ENCODE measurements around the gene PLPP6. TPM values are rescaled to one million over a fixed set of nuclear protein-coding genes. Genes with fewer than 3 reads are reported as not detected.
A peak's percentile ranks its signal among the peaks of the same experiment; 100 is the strongest.

Gene PLPP6
- total and polyA plus RNA-seq, 2 donors: 6.4 to 12.4 TPM

- no peaks in the 10 kb centered on the region for H3K9me3 ChIP-seq (ENCODE audit: control insufficient read depth in 2 of 2, insufficient read depth in 1 of 2, low read length in 1 of 2)
- peaks cover 26 to 31% of the 10 kb centered on the region in 2 donors for H3K4me1 ChIP-seq (ENCODE audit: control insufficient read depth in 2 of 2, insufficient read depth in 2 of 2, low read length in 2 of 2)
- peaks cover 0 to 25% of the 10 kb centered on the region in 2 donors for H3K27me3 ChIP-seq (ENCODE audit: control insufficient read depth in 2 of 2, insufficient read depth in 1 of 2, low read length in 1 of 2)
- WGBS: 1% methylated on average over 36 of the region's 36 CpGs
- peak within 1 kb of the TSS; percentile 19 to 34 for H3K4me3 ChIP-seq (ENCODE audit: low read length in 2 of 2)
- H3K36me3 ChIP-seq (ENCODE audit: control insufficient read depth in 2 of 2, insufficient read depth in 2 of 2, low read length in 1 of 2): no peaks in the 10 kb centered on the region
- no peak within 1 kb of the TSS for H3K27ac ChIP-seq (ENCODE audit: low read depth in 1 of 2, low read length in 1 of 2)
- DNase-seq (ENCODE audit: low read depth in 6 of 9, low spot score in 9 of 9): peak in 4 of 9 donors; percentile 36 to 59 (median 44)
These were observed 4.1 kb downstream of the PLPP6 start, which contains the start of gene SPATA6L for GRCh38 chr9:4666042-4666699. SPATA6L (minus strand) TSS chr9:4666480; CDS start chr9:4666250, 230 bp downstream.

- 93% methylated on average over 1 of the region's 1 CpG for WGBS
- DNase-seq (ENCODE audit: low read depth in 6 of 9, low spot score in 9 of 9): peak in 4 of 9 donors; percentile 25 to 77 (median 44)
- Histone ChIP-seq H3K27ac (ENCODE audit: low read depth in 1 of 2, low read length in 1 of 2) (no peak overlapping the region), H3K27me3 (ENCODE audit: control insufficient read depth in 2 of 2, insufficient read depth in 1 of 2, low read length in 1 of 2) (peaks cover 0 to 23% of the 10 kb centered on the region in 2 donors), H3K9me3 (ENCODE audit: control insufficient read depth in 2 of 2, insufficient read depth in 1 of 2, low read length in 1 of 2) (no peaks in the 10 kb centered on the region), H3K36me3 (ENCODE audit: control insufficient read depth in 2 of 2, insufficient read depth in 2 of 2, low read length in 1 of 2) (no peaks in the 10 kb centered on the region), H3K4me1 (ENCODE audit: control insufficient read depth in 2 of 2, insufficient read depth in 2 of 2, low read length in 2 of 2) (peaks cover 20 to 22% of the 10 kb centered on the region in 2 donors), H3K4me3 (ENCODE audit: low read length in 2 of 2) (no peak overlapping the region)
These were observed 5.6 kb downstream of the PLPP6 start for GRCh38 chr9:4667681-4668080.

- Histone ChIP-seq H3K9me3 (ENCODE audit: control insufficient read depth in 2 of 2, insufficient read depth in 1 of 2, low read length in 1 of 2) (no peaks in the 10 kb centered on the region), H3K27me3 (ENCODE audit: control insufficient read depth in 2 of 2, insufficient read depth in 1 of 2, low read length in 1 of 2) (peaks cover 0 to 19% of the 10 kb centered on the region in 2 donors), H3K36me3 (ENCODE audit: control insufficient read depth in 2 of 2, insufficient read depth in 2 of 2, low read length in 1 of 2) (no peaks in the 10 kb centered on the region), H3K4me3 (ENCODE audit: low read length in 2 of 2) (no peak overlapping the region), H3K27ac (ENCODE audit: low read depth in 1 of 2, low read length in 1 of 2) (no peak overlapping the region), H3K4me1 (ENCODE audit: control insufficient read depth in 2 of 2, insufficient read depth in 2 of 2, low read length in 2 of 2) (peaks cover 14 to 16% of the 10 kb centered on the region in 2 donors)
- DNase-seq (ENCODE audit: low read depth in 6 of 9, low spot score in 9 of 9): no peak
- 91% methylated on average over 2 of the region's 2 CpGs for WGBS
These were observed 6.5 kb downstream of the PLPP6 start for GRCh38 chr9:4668604-4669003.

- Histone ChIP-seq H3K9me3 (ENCODE audit: control insufficient read depth in 2 of 2, insufficient read depth in 1 of 2, low read length in 1 of 2) (no peaks in the 10 kb centered on the region), H3K36me3 (ENCODE audit: control insufficient read depth in 2 of 2, insufficient read depth in 2 of 2, low read length in 1 of 2) (no peaks in the 10 kb centered on the region), H3K4me3 (ENCODE audit: low read length in 2 of 2) (no peak overlapping the region), H3K27ac (ENCODE audit: low read depth in 1 of 2, low read length in 1 of 2) (no peak overlapping the region), H3K27me3 (ENCODE audit: control insufficient read depth in 2 of 2, insufficient read depth in 1 of 2, low read length in 1 of 2) (peaks cover 0 to 19% of the 10 kb centered on the region in 2 donors), H3K4me1 (ENCODE audit: control insufficient read depth in 2 of 2, insufficient read depth in 2 of 2, low read length in 2 of 2) (peaks cover 12 to 14% of the 10 kb centered on the region in 2 donors)
- DNase-seq (ENCODE audit: low read depth in 6 of 9, low spot score in 9 of 9): no peak
These were observed 7.8 kb downstream of the PLPP6 start for GRCh38 chr9:4669890-4670289.

GRCh38 chr9:4670591-4670990, 8.5 kb downstream of the PLPP6 start:
- Histone ChIP-seq H3K27me3 (ENCODE audit: control insufficient read depth in 2 of 2, insufficient read depth in 1 of 2, low read length in 1 of 2) (peaks cover 0 to 15% of the 10 kb centered on the region in 2 donors), H3K36me3 (ENCODE audit: control insufficient read depth in 2 of 2, insufficient read depth in 2 of 2, low read length in 1 of 2) (no peaks in the 10 kb centered on the region), H3K9me3 (ENCODE audit: control insufficient read depth in 2 of 2, insufficient read depth in 1 of 2, low read length in 1 of 2) (no peaks in the 10 kb centered on the region), H3K27ac (ENCODE audit: low read depth in 1 of 2, low read length in 1 of 2) (no peak overlapping the region), H3K4me3 (ENCODE audit: low read length in 2 of 2) (no peak overlapping the region), H3K4me1 (ENCODE audit: control insufficient read depth in 2 of 2, insufficient read depth in 2 of 2, low read length in 2 of 2) (peaks cover 12% of the 10 kb centered on the region in 2 donors)
- DNase-seq (ENCODE audit: low read depth in 6 of 9, low spot score in 9 of 9): no peak
- 72% methylated on average over 3 of the region's 3 CpGs for WGBS

GRCh38 chr9:4671737-4672136, 9.6 kb downstream of the PLPP6 start:
- DNase-seq (ENCODE audit: low read depth in 6 of 9, low spot score in 9 of 9): no peak
- 91% methylated on average over 1 of the region's 1 CpG for WGBS

GRCh38 chr9:4674783-4675182, 12.7 kb downstream of the PLPP6 start:
- no peak for DNase-seq (ENCODE audit: low read depth in 6 of 9, low spot score in 9 of 9)
- H3K4me1 ChIP-seq (ENCODE audit: control insufficient read depth in 2 of 2, insufficient read depth in 2 of 2, low read length in 2 of 2): no peaks in the 10 kb centered on the region
- no peak overlapping the region for H3K4me3 ChIP-seq (ENCODE audit: low read length in 2 of 2)
- no peak overlapping the region for H3K27ac ChIP-seq (ENCODE audit: low read depth in 1 of 2, low read length in 1 of 2)
- H3K9me3 ChIP-seq (ENCODE audit: control insufficient read depth in 2 of 2, insufficient read depth in 1 of 2, low read length in 1 of 2): no peaks in the 10 kb centered on the region
- no peaks in the 10 kb centered on the region for H3K36me3 ChIP-seq (ENCODE audit: control insufficient read depth in 2 of 2, insufficient read depth in 2 of 2, low read length in 1 of 2)
- H3K27me3 ChIP-seq (ENCODE audit: control insufficient read depth in 2 of 2, insufficient read depth in 1 of 2, low read length in 1 of 2): no peaks in the 10 kb centered on the region

More at GRCh38 chr9:4671737-4672136, 9.6 kb downstream of the PLPP6 start:
- no peaks in the 10 kb centered on the region for H3K36me3 ChIP-seq (ENCODE audit: control insufficient read depth in 2 of 2, insufficient read depth in 2 of 2, low read length in 1 of 2)
- no peak overlapping the region for H3K4me3 ChIP-seq (ENCODE audit: low read length in 2 of 2)
- no peaks in the 10 kb centered on the region for H3K9me3 ChIP-seq (ENCODE audit: control insufficient read depth in 2 of 2, insufficient read depth in 1 of 2, low read length in 1 of 2)
- H3K27me3 ChIP-seq (ENCODE audit: control insufficient read depth in 2 of 2, insufficient read depth in 1 of 2, low read length in 1 of 2): peaks cover 0 to 9% of the 10 kb centered on the region in 2 donors
- no peak overlapping the region for H3K27ac ChIP-seq (ENCODE audit: low read depth in 1 of 2, low read length in 1 of 2)
- peaks cover 7 to 10% of the 10 kb centered on the region in 2 donors for H3K4me1 ChIP-seq (ENCODE audit: control insufficient read depth in 2 of 2, insufficient read depth in 2 of 2, low read length in 2 of 2)

- DNase-seq (ENCODE audit: low read depth in 6 of 9, low spot score in 9 of 9): no peak
- Histone ChIP-seq H3K4me1 (ENCODE audit: control insufficient read depth in 2 of 2, insufficient read depth in 2 of 2, low read length in 2 of 2) (no peaks in the 10 kb centered on the region), H3K4me3 (ENCODE audit: low read length in 2 of 2) (no peak overlapping the region), H3K36me3 (ENCODE audit: control insufficient read depth in 2 of 2, insufficient read depth in 2 of 2, low read length in 1 of 2) (no peaks in the 10 kb centered on the region), H3K9me3 (ENCODE audit: control insufficient read depth in 2 of 2, insufficient read depth in 1 of 2, low read length in 1 of 2) (no peaks in the 10 kb centered on the region), H3K27me3 (ENCODE audit: control insufficient read depth in 2 of 2, insufficient read depth in 1 of 2, low read length in 1 of 2) (no peaks in the 10 kb centered on the region), H3K27ac (ENCODE audit: low read depth in 1 of 2, low read length in 1 of 2) (no peak overlapping the region)
- 94% methylated on average over 3 of the region's 3 CpGs for WGBS
These were observed 15.3 kb downstream of the PLPP6 start for GRCh38 chr9:4677392-4677791.

GRCh38 chr9:4678679-4679267, 16.7 kb downstream of the PLPP6 start:
- whole genome bisulfite sequencing: 2% methylated on average over 16 of the region's 16 CpGs
- Histone ChIP-seq H3K27ac (ENCODE audit: low read depth in 1 of 2, low read length in 1 of 2) (peak overlapping the region; percentile 99 to 100), H3K36me3 (ENCODE audit: control insufficient read depth in 2 of 2, insufficient read depth in 2 of 2, low read length in 1 of 2) (peaks cover 0 to 3% of the 10 kb centered on the region in 2 donors), H3K4me1 (ENCODE audit: control insufficient read depth in 2 of 2, insufficient read depth in 2 of 2, low read length in 2 of 2) (no peaks in the 10 kb centered on the region), H3K27me3 (ENCODE audit: control insufficient read depth in 2 of 2, insufficient read depth in 1 of 2, low read length in 1 of 2) (no peaks in the 10 kb centered on the region), H3K4me3 (ENCODE audit: low read length in 2 of 2) (peak overlapping the region; percentile 56 to 93), H3K9me3 (ENCODE audit: control insufficient read depth in 2 of 2, insufficient read depth in 1 of 2, low read length in 1 of 2) (no peaks in the 10 kb centered on the region)
- peak in 8 of 9 donors; percentile 34 to 83 (median 53) for DNase-seq (ENCODE audit: low read depth in 6 of 9, low spot score in 9 of 9)

Data from thymus (tissue), 11 donors.